Measurements from ENCODE around the gene ELAPOR1. TPM values are rescaled to one million over a fixed set of nuclear protein-coding genes. Genes with fewer than 3 reads are reported as not detected.

The ELAPOR1 gene
- total and polyA plus RNA-seq, 9 of the 15 experiments (the other 6 are each of a cell fraction or from before 2014, with no cell fraction given) = 0.07 to 1.2 (median 0.18) TPM

DNA sequence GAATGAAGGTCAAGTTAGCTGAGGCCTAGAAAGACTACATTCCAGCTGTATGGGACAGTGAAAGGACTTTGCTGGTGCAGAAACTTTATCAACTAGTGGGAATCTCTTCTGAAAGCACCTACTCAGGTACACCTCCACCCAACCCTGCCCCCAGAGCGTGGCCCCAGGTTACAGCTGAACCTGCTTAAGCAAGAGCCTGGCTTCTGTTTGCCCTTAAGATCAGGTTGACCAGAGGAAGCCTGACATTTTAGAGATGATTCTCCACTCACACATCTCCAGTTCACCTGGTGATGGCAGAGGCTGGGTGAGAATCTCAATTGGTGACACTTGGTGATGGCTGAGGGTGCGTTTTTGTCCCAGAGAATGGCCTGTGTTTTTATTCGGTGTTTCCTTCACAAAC is 24.0 kb downstream of the ELAPOR1 start:
- H2AFZ ChIP-seq (ENCODE audit: low read depth, low read length) = peak overlapping the region; percentile 72
- peak overlapping the region in 1 of 2 experiments; percentile 63; a peak in 1 of 4 replicates for H3K9ac ChIP-seq (ENCODE audit: insufficient read depth in 1 of 2, low read depth in 2 of 2, low read length in 2 of 2)
- FAIRE-seq (no peak), ATAC-seq (no peak), DNase-seq (ENCODE audit: extremely low read depth in 1 of 4, low spot score in 3 of 4) (no peak)
- intact Hi-C loops (cut with micrococcal nuclease) (no loop called here), in situ Hi-C loops (cut with MboI) (no loop called here)
- H3K9me1 ChIP-seq (ENCODE audit: control insufficient read depth, insufficient read depth, low read length) = no peaks in the 10 kb centered on the region
- 37% methylated on average over 3 of the region's 3 CpGs for WGBS (ENCODE audit: insufficient coverage, low coverage, missing lambda C conversion rate)
- TF ChIP-seq HNRNPK (IDR thresholded peaks at IDR 0.05; ENCODE audit: low read depth, low read length, poor library complexity, severe bottlenecking) (no peak), ZNF197 (CRISPR knock-in tag; IDR thresholded peaks at IDR 0.05; ENCODE audit: low read depth) (no peak)
- TF ChIP-seq, protein P1, sequence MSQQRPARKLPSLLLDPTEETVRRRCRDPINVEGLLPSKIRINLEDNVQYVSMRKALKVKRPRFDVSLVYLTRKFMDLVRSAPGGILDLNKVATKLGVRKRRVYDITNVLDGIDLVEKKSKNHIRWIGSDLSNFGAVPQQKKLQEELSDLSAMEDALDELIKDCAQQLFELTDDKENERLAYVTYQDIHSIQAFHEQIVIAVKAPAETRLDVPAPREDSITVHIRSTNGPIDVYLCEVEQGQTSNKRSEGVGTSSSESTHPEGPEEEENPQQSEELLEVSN (IDR thresholded peaks at IDR 0.05; ENCODE audit: borderline replicate concordance in 1 of 2, extremely low read depth in 1 of 2, insufficient read depth in 1 of 2, insufficient read length in 1 of 2, low read depth in 1 of 2, low read length in 1 of 2, poor library complexity in 1 of 2, severe bottlenecking in 1 of 2) = no peak
- TF ChIP-seq, protein P2, sequence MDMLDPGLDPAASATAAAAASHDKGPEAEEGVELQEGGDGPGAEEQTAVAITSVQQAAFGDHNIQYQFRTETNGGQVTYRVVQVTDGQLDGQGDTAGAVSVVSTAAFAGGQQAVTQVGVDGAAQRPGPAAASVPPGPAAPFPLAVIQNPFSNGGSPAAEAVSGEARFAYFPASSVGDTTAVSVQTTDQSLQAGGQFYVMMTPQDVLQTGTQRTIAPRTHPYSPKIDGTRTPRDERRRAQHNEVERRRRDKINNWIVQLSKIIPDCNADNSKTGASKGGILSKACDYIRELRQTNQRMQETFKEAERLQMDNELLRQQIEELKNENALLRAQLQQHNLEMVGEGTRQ (CRISPR knock-in tag; IDR thresholded peaks at IDR 0.05) = no peak
- TF ChIP-seq, protein P3, sequence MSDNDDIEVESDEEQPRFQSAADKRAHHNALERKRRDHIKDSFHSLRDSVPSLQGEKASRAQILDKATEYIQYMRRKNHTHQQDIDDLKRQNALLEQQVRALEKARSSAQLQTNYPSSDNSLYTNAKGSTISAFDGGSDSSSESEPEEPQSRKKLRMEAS (CRISPR knock-in tag; IDR thresholded peaks at IDR 0.05) = no peak
- TF ChIP-seq, protein P4, sequence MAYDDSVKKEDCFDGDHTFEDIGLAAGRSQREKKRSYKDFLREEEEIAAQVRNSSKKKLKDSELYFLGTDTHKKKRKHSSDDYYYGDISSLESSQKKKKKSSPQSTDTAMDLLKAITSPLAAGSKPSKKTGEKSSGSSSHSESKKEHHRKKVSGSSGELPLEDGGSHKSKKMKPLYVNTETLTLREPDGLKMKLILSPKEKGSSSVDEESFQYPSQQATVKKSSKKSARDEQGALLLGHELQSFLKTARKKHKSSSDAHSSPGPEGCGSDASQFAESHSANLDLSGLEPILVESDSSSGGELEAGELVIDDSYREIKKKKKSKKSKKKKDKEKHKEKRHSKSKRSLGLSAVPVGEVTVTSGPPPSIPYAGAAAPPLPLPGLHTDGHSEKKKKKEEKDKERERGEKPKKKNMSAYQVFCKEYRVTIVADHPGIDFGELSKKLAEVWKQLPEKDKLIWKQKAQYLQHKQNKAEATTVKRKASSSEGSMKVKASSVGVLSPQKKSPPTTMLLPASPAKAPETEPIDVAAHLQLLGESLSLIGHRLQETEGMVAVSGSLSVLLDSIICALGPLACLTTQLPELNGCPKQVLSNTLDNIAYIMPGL (CRISPR knock-in tag; IDR thresholded peaks at IDR 0.05) = no peak
- no peak overlapping the region for H3K4me2 ChIP-seq (ENCODE audit: insufficient read depth, low read length)
- H3K27me3 ChIP-seq (ENCODE audit: control insufficient read depth in 2 of 2, insufficient read depth in 2 of 2, low read length in 2 of 2) = no peaks in the 10 kb centered on the region
- no peaks in the 10 kb centered on the region for H3K79me2 ChIP-seq (ENCODE audit: control insufficient read depth, insufficient read depth, low read length)
- H3K36me3 ChIP-seq (ENCODE audit: control insufficient read depth, insufficient read depth, low read length) = no peaks in the 10 kb centered on the region
- no peak overlapping the region for H3K4me3 ChIP-seq
- ChIA-PET CTCF (ENCODE audit: low intra/inter-chr PET ratio) (no interaction called here), POLR2A (interaction anchor here (0.5 to 1.9 kb wide), 3 partner anchors 12 to 37 kb away, joined by 4 to 6 read pairs (median 4); no protein-coding TSS in a partner anchor)
- H3K9me3 ChIP-seq (replicated peaks; ENCODE audit: control insufficient read depth, insufficient read depth, low read depth, low read length) = no peaks in the 10 kb centered on the region
- no TSS peak for BruUV-seq (replicated peaks)
- H3K27ac ChIP-seq (ENCODE audit: extremely low read depth, low read depth, low read length) = no peak overlapping the region
- H4K20me1 ChIP-seq (replicated peaks; ENCODE audit: control insufficient read depth, insufficient read depth, low read length) = no peaks in the 10 kb centered on the region
- peaks cover 23 to 30% of the 10 kb centered on the region in 2 experiments; a peak in 3 of 5 replicates for H3K4me1 ChIP-seq (replicated peaks in 1 of 2; ENCODE audit: control insufficient read depth in 2 of 2, insufficient read depth in 2 of 2, low read length in 2 of 2)

Measured in K562 (cell line).